Fibroblast of skin of scalp (primary cell): Measurements from ENCODE around the gene PPP1R36.
A peak's percentile ranks its signal among the peaks of the same experiment; 100 is the strongest.
"Not testable (repeated sequence)": the region's sequence is repeated elsewhere in the genome, so short reads cannot be mapped to it uniquely, and the experiment has no call there.

Experiments used
- DNase-seq: peaks from one replicate; pipeline ENCODE4 v3.0.0-alpha.2; 2013

The PPP1R36 gene

DNA sequence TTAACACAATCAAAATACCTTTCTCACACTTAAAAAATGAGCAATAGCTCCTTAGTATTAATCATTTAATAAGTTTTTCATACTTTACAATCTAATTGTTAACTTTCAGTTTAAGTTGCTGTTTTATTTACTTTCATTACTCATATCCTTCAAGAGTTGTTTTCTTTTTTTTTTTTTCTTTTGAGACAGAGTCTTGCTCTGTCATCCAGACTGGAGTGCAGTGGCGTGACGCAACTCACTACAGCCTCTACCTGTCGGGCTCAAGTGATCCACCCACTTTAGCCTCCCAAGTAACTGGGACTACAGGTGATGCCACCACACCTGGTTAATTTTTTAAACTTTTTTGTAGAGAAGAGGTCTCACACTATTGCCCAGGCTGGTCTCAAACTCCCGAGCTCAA is 29.1 kb upstream of the PPP1R36 start:
- no peak for DNase-seq

DNA sequence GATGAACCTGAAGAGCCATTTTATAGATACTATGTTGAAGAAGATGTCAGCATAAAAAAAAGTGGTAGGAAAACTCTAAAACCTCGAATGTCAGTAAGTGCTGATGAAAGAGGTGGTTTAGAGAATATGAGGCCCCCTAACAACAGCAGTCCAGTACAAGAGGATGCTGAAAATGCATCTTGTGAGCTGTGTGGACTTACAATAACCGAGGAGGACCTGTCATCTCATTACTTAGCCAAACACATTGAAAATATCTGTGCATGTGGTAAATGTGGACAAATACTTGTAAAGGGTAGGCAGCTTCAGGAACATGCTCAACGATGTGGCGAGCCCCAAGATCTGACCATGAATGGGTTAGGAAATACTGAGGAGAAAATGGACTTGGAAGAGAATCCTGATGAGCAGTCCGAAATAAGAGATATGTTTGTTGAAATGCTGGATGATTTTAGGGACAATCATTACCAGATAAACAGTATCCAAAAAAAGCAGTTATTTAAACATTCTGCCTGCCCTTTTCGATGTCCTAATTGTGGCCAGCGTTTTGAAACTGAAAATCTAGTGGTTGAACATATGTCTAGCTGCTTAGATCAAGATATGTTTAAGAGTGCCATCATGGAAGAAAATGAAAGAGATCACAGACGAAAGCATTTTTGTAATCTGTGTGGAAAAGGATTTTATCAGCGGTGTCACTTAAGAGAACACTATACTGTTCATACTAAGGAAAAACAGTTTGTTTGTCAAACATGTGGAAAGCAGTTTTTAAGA is 27.0 kb upstream of the PPP1R36 start:
- DNase-seq: no peak

DNA sequence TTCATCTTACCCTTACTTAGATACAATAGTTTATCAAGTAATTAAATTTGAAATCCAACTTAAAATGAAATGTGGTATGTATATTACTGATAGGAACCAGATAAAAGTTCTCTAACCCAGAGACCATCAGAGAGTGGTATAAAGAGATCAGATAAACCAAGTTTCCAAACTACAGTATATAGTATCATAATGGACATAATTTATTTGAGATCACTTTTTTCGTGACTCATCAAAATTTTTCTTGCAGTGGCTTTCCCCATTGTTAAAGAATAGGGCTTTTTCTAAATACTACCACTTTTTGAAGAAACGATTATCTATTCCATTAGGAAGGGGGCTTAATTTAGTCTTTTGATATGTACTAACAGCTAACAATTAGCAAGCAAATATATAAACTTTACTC is 24.4 kb upstream of the PPP1R36 start:
- no peak for DNase-seq

DNA sequence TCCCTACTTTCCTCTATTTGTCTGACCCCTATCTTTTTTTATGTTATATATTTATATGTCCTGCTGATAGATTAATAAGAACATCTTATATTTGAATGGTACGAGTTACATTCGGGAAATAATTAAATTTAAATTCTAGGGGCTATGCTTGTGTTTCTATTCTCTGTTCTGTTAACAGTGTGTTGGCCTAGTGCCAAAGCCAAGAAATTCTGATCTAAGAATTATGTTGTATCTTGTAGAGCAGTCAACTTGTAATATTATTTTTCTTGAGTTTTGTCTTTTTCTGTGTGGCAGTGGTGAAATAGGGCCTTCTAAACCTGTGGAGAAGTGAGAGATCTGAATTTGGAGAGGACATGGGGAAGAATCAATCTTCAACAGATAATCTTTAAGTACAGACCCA is 18.2 kb upstream of the PPP1R36 start:
- no peak for DNase-seq

DNA sequence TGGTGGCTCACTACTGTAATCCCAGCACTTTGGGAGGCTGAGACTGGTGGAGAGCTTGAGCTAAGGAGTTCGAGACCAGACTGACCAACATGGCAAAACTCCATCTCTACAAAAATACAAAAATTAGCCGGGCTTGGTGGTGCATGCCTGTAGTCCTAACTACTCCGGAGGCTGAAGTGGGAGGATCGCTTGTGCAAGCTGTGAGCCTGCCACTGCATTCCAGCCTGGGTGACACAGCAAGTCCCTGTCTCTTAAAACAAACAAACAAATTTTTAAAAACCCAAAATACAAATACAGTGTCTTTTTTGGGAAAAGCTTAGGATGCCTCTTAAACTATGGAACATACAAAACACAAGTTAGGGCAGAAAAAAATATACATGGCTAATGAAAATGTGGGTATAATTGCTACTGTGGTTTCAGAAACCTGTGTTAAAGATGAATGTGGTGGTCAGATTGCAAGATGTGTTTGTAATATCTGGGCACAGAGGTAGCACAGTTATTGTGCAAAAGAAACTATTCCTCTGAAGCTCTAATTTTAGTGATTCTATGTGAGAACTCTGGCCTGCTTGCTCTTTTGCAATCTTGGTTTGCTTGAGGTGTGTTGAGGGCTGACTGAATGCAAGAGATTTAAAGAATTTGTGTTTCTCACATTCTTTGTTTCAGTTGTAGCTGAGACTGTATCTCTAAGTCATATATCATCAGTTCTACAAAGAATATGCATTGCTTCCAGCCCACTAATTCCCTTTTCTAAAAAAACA is 13.1 kb upstream of the PPP1R36 start:
- DNase-seq: peak; percentile 51

DNA sequence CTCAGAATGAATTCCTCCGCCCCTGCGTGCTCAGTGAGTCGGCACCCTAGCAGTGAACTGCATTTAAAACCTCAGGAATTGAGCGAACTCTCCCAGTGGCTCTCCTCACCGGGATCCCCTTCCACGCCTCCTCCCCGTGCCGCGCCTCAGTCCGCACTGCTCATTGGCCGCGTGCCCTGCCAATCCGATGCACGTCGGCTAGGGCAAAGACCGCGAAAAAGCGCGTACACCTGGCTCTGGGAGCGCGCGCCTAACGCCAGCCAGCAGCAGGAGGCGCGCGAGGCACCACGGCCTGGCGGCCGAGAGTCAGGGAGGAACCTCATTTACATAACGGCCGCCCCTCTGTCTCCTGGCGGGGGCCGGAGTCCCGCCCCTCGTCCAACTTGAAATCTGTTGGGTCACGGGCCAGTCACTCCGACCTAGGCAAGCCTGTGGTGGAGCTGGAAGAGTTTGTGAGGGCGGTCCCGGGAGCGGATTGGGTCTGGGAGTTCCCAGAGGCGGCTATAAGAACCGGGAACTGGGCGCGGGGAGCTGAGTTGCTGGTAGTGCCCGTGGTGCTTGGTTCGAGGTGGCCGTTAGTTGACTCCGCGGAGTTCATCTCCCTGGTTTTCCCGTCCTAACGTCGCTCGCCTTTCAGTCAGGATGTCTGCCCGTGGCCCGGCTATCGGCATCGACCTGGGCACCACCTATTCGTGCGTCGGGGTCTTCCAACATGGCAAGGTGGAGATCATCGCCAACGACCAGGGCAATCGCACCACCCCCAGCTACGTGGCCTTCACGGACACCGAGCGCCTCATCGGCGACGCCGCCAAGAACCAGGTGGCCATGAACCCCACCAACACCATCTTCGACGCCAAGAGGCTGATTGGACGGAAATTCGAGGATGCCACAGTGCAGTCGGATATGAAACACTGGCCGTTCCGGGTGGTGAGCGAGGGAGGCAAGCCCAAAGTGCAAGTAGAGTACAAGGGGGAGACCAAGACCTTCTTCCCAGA is 9.3 kb upstream of the PPP1R36 start, which contains the start of gene HSPA2:
HSPA2 (plus strand) TSS at position 534 of the 995 bp plus-strand sequence; CDS start at position 643, 109 bp downstream.
- DNase-seq: peak; percentile 100

DNA sequence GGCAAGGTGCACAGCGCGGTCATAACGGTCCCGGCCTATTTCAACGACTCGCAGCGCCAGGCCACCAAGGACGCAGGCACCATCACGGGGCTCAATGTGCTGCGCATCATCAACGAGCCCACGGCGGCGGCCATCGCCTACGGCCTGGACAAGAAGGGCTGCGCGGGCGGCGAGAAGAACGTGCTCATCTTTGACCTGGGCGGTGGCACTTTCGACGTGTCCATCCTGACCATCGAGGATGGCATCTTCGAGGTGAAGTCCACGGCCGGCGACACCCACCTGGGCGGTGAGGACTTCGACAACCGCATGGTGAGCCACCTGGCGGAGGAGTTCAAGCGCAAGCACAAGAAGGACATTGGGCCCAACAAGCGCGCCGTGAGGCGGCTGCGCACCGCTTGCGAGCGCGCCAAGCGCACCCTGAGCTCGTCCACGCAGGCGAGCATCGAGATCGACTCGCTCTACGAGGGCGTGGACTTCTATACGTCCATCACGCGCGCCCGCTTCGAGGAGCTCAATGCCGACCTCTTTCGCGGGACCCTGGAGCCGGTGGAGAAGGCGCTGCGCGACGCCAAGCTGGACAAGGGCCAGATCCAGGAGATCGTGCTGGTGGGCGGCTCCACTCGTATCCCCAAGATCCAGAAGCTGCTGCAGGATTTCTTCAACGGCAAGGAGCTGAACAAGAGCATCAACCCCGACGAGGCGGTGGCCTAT is 8.3 kb upstream of the PPP1R36 start:
- peak; percentile 48 for DNase-seq

DNA sequence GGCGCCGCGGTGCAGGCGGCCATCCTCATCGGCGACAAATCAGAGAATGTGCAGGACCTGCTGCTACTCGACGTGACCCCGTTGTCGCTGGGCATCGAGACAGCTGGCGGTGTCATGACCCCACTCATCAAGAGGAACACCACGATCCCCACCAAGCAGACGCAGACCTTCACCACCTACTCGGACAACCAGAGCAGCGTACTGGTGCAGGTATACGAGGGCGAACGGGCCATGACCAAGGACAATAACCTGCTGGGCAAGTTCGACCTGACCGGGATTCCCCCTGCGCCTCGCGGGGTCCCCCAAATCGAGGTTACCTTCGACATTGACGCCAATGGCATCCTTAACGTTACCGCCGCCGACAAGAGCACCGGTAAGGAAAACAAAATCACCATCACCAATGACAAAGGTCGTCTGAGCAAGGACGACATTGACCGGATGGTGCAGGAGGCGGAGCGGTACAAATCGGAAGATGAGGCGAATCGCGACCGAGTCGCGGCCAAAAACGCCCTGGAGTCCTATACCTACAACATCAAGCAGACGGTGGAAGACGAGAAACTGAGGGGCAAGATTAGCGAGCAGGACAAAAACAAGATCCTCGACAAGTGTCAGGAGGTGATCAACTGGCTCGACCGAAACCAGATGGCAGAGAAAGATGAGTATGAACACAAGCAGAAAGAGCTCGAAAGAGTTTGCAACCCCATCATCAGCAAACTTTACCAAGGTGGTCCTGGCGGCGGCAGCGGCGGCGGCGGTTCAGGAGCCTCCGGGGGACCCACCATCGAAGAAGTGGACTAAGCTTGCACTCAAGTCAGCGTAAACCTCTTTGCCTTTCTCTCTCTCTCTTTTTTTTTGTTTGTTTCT is 7.6 kb upstream of the PPP1R36 start:
- DNase-seq: no peak

DNA sequence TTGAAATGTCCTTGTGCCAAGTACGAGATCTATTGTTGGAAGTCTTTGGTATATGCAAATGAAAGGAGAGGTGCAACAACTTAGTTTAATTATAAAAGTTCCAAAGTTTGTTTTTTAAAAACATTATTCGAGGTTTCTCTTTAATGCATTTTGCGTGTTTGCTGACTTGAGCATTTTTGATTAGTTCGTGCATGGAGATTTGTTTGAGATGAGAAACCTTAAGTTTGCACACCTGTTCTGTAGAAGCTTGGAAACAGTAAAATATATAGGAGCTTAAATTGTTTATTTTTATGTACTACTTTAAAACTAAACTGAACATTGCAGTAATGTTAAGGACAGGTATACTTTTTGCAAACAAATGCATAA is 6.9 kb upstream of the PPP1R36 start:
- DNase-seq: no peak

DNA sequence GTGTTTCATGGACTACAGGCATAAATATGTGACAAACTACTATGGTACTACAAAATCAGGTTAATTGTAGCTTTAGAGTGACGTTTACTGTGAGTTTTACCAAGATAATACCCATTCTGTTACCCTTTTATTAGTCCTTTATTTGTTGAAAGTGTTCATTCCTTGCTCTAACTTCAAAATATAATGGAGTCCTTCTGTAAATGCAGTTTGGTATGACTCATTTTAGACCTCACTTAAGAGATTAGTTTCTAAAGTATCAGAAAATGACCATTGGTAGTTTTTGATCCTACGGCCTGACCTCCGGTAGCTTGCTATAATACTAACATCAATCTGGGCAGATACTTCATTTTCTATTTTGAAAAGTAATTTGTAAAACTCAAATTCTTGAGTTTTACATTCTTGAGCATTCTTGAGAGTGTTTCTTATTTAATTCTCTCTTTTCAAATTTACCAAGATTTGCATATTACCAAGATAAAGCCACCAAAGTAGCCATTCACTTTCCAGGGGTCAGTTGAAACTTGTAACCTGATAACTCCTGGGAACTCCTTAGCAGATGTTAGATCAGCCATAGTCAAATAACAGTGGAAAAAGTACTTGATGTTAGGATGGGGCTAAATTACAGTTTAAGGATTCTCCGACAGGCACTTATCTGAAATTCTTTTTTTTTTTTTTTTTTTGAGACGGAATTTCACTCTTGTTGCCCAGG is 5.0 kb upstream of the PPP1R36 start:
- no peak for DNase-seq

DNA sequence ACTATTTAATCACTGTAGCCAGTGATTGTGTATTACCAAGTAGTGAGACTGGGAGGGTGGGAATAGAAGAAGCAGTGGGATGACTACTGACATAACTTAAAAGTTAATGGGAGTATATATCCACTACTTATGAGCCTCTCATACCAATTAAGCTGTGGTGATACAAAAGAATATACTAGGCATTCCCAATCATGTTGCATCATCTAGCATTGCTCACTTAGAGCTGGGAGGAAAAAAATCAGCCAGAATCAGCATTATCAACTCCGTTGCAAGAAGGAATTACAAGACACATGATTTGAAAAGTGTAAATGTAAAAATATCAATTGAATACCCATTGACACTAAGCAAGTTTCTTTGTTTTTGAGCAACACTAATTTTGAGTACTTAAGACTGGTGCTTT is 745 bp upstream of the PPP1R36 start:
- DNase-seq: peak; percentile 34

DNA sequence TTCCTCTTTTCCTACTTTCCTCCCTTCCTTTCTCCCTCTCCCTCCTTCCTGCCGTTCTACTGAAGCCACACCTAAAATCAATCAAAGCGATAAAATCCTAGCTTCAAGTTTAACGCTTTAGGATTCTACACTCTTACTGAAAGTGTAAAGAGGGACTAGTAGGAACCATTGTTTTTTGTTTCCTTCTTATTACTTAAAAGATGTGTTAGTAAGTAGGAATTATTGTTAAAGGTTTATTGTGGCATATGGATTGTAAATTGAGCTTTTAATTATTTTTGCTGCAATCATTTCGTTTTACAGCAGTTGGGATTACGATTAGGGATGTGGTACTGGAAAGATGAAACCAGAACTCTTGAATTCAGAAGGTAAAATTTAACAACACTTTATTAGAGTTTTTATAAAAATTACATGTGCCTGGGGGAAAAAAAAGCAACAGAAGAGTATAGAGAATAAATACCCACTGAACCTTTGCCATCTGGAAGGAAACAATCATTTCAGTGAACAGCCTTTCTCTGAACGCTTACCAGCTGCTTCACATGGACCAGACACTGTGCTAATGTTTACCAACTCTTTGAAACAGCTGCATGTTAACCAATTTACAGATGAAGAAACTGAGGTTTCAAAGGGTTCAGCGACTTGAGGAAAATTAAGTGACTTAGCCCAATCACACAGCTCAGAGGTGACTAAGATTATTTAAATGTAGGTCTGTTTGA is 1.0 kb downstream of the PPP1R36 start:
- DNase-seq: no peak

DNA sequence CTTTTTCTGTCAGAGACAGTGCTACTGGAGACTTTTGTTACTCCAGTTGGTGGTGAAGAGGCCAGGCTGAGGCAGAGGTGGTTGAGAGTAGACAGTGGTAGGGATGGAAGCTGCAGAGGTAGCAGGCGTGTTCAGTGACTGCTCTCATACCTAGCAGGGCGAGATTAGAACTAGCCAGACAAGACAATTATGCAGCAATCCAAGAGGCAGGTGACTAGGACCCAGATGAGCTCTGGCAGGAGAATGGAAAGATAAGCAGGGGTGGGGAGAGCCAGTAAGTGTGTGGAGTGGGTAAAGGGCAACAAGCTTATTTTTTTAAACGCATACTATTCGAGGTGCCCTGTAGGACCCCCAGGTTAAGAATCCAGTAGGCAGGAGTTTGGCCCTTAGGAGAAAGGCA is 4.8 kb downstream of the PPP1R36 start:
- no peak for DNase-seq

DNA sequence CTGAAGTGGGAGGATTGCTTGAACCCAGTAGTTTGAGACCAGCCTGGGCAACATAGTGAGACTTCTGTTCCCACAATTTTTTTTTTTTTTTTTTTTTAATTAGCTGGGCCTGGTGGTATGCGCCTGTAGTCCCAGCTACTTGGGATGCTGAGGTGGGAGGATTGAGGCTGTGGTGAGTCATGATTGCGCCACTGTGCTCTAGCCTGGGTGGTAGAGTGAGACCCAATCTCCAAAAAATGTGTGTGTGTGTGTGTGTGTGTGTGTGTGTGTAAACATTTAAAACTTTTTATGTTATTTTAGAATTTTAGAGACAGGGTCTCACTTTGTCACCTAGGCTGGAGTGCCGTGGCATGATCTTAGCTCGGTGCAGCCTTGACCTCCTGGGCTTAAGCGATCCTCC is 6.8 kb downstream of the PPP1R36 start:
- DNase-seq: peak; percentile 90

DNA sequence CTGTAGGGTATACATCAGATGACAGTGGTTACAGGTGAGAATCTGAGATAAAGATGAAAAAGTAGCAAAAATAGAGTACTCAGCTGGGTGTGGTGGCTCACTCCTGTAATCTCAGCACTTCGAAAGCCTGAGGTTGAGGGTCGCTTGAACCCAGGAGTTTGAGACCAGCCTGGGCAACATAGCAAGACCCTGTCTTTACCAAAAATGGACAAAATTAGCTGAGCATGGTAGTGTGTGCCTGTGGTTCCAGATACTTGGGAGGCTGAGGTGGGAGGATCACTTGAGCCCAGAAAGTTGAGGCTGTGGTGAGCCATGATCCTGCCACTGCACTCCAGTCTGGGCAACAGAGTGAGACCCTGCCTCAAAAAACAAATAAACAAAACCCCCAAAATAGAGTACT is 8.5 kb downstream of the PPP1R36 start:
- not testable (repeated sequence) for DNase-seq

DNA sequence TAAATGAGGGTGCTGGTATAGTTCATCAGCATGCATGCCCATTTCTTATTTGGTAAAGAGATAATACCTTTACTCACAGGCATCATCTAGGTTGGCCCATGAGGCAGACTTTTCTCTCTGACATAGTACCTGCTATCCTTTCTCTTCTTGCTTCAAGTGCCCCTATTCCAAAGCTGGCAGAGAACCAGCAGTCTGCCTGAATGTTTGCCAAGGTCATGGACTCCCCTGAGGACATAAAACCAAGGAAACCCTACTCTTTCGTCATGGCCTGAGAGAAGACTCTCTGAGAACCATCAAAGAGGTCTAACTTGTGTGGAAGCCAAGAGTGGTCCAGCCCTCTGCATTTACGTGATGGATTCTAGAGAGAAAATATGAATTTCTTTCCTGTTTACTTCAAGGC is 11.9 kb downstream of the PPP1R36 start:
- no peak for DNase-seq

DNA sequence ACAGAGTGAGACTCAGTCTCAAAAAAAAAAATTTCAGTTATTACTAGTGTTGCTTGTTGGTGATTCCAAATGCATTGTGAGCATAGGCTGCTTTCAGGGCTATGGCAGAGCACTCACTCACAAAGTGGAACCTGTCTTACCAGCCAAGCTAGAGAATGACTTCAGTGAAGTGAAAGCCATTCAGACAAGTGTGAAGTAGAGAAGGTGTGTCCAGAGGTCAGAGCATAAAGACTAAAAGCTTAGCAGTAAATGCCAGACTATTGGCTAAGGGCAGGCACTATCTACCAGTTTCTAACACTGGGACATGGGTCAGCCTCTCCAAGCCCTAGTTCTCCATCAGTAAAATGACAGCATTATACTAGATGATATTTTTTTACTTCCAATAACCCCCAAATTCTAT is 12.7 kb downstream of the PPP1R36 start:
- no peak for DNase-seq

DNA sequence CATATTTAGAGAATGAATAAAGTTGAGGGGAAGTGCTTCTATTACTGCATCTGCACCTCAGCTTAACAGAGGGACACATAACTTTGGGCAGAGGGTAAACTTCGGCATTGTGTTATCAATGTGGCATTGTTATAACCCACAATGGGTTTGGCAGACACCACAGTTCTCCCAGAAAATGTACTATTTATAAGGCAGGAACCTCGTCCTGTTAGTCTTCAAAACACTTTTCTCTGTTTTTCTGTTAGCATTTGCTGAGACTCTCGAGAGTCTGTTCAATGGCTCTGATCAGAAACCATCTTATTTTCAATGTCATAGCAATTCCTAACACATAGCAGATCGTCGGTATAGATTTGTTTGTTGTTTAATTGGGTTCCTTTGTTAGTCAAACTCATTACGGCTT is 13.9 kb downstream of the PPP1R36 start:
- no peak for DNase-seq

DNA sequence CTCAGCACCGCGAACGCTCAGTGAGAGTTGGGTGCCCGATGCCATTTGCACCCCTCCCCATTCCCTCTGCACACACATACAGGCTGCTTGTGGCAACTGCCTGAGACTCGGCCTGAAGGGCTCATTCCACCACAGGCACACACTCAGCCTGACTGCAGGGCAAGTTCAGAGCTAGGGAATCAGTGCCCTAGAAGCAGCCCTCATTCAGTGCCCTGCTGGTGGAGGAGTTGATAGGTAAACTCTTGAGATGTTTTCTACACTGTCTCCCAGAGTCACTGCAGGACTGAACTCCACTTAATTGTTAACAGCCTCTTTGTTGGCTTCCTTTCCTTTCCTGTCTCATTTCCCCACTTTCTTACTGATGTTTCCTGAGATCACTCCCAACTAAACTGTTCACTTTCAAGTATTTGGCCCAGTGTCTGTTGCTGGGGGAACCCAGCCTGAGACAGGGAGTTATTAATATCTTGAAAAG is 16.9 kb downstream of the PPP1R36 start:
- DNase-seq: no peak

DNA sequence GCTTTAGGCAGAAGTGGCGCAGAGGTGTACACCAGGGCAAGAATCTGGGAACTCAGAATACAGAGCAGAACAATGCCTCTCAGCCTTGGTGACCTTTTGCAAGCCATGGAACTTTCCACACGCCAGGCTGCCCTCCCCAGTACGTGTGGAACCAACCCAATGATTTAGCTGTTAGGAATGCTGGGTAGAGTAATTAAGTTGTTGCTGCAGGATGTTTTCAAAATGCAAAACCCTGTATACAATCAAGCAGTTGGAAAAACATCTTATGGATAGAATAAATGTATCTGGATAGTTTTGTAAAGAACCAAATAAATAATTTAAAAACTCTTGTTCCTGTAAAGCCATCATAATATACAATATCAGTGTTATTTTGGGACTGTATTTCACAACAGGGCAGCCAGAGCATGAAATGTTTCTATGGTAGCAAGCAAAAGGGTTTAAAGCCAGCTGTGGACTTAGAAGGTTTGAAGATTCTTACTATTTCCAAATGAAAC is 19.4 kb downstream of the PPP1R36 start:
- DNase-seq: peak; percentile 50
